CD4-positive, alpha-beta memory T cell (primary cell): Measurements from ENCODE around the gene IL36B. TPM values are rescaled to one million over a fixed set of nuclear protein-coding genes. Genes with fewer than 3 reads are reported as not detected.

ENCODE experiments used
- CTCF ChIA-PET: fragments of 350-600 bp; sonication (Branson Sonifier 250); formaldehyde crosslinking; loops from one replicate; lab custom pipeline; 2021; ENCODE audit warnings: inconsistent platforms; ENCODE audit not compliant: partially characterized antibody; lab: Charles Lee
- POLR2A ChIA-PET: fragments of 350-600 bp; sonication (Branson Sonifier 250); formaldehyde crosslinking; loops from one replicate; lab custom pipeline; 2021; ENCODE audit not compliant: partially characterized antibody; lab: Charles Lee
- DNase-seq, 5 donors: peaks; one replicate each; pipeline versions ENCODE4 v3.0.0 to v3.0.0-alpha.2; 2020 to 2022; ENCODE audit warnings: mixed read lengths in 1 of 5
- H3K27ac ChIP-seq: one replicate; pipeline ENCODE4 v1.7.0; 2013; ENCODE audit warnings: low read depth, low read length
- H3K27me3 ChIP-seq: 2 replicates; pipeline ENCODE4 v1.7.0; 2013; ENCODE audit warnings: mild to moderate bottlenecking, low read length, moderate library complexity; ENCODE audit not compliant: insufficient read depth
- H3K36me3 ChIP-seq: 2 replicates; pipeline ENCODE4 v1.7.0; 2013; ENCODE audit warnings: mild to moderate bottlenecking, low read length, moderate library complexity; ENCODE audit not compliant: insufficient read depth
- H3K4me1 ChIP-seq: 2 replicates; pipeline ENCODE4 v1.7.0; 2013; ENCODE audit warnings: mild to moderate bottlenecking, low read length, moderate library complexity; ENCODE audit not compliant: insufficient read depth
- H3K4me3 ChIP-seq, 2 donors: one replicate each; pipeline ENCODE4 v1.7.0; 2013; ENCODE audit warnings: low read length in 2 of 2, mild to moderate bottlenecking in 1 of 2
- H3K9me3 ChIP-seq, 2 donors: one replicate each; pipeline ENCODE4 v1.7.0; 2013; ENCODE audit warnings: low read length in 2 of 2, control low read depth in 1 of 2; ENCODE audit not compliant: control insufficient read depth in 1 of 2
- H3K27ac Mint-ChIP-seq, 7 donors: one replicate each; pipeline ENCODE4 v1.8.0; 2020 to 2021; ENCODE audit warnings: mixed read lengths in 7 of 7, mild to moderate bottlenecking in 6 of 7, inconsistent platforms in 3 of 7, moderate library complexity in 3 of 7
- H3K27me3 Mint-ChIP-seq, 2 donors: one replicate each; pipeline ENCODE4 v1.8.0; 2020 to 2021; ENCODE audit warnings: mixed read lengths in 2 of 2
- H3K36me3 Mint-ChIP-seq, 2 donors: one replicate each; pipeline ENCODE4 v1.8.0; 2020 to 2021; ENCODE audit warnings: mixed read lengths in 2 of 2, inconsistent platforms in 1 of 2, mild to moderate bottlenecking in 1 of 2
- H3K4me1 Mint-ChIP-seq, 4 donors: one replicate each; pipeline ENCODE4 v1.8.0; 2020 to 2021; ENCODE audit warnings: mixed read lengths in 4 of 4, mild to moderate bottlenecking in 1 of 4
- H3K4me3 Mint-ChIP-seq, 8 donors: one replicate each; pipeline ENCODE4 v1.8.0; 2020 to 2021; ENCODE audit warnings: mixed read lengths in 8 of 8, mild to moderate bottlenecking in 7 of 8, moderate library complexity in 6 of 8, inconsistent platforms in 3 of 8
- H3K9me3 Mint-ChIP-seq, 8 donors: one replicate each; pipeline ENCODE4 v1.8.0; 2020 to 2021; ENCODE audit warnings: mixed read lengths in 8 of 8, mild to moderate bottlenecking in 5 of 8, inconsistent platforms in 3 of 8, moderate library complexity in 1 of 8
- intact Hi-C: fragments of 100-400 bp; cut with micrococcal nuclease; formaldehyde crosslinking; loops from one replicate; pipeline ENCODE4 v1.15.1; 2023
- polyA plus RNA-seq, 2 donors: library from polyadenylated mRNA; unstranded; fragments of 300-500 nt; fragmentation: Illumina TruSeq; gene quantifications; one replicate each; pipeline ENCODE4 v1.2.3, GENCODE V29; 2021
- total RNA-seq, 2 experiments: library from RNA; stranded (reverse); gene quantifications; one replicate each; pipeline ENCODE4 v1.2.3, GENCODE V29; 2021

Gene IL36B
- total and polyA plus RNA-seq, 4 experiments from 2014 or later: not detected

GRCh38 chr2:112989611-112990010 is 63.1 kb downstream of the IL36B start:
- DNase-seq: no peak
- H3K9me3 ChIP-seq: no peaks in the 10 kb centered on the region
- H3K4me1 ChIP-seq: peaks cover 21% of the 10 kb centered on the region
- no peak overlapping the region for H3K27ac ChIP-seq
- H3K36me3 Mint-ChIP-seq: peaks cover 6 to 10% of the 10 kb centered on the region in 2 donors
- H3K27me3 Mint-ChIP-seq: no peaks in the 10 kb centered on the region
- peaks cover 0 to 47% (median 38%) of the 10 kb centered on the region in 8 donors for H3K9me3 Mint-ChIP-seq
- H3K27ac Mint-ChIP-seq: no peak overlapping the region
- CTCF ChIA-PET: no interaction called here
- H3K4me3 ChIP-seq: no peak overlapping the region
- intact Hi-C loops: no loop called here
- peaks cover 12 to 23% (median 19%) of the 10 kb centered on the region in 4 donors for H3K4me1 Mint-ChIP-seq
- H3K27me3 ChIP-seq: no peaks in the 10 kb centered on the region
- POLR2A ChIA-PET: no interaction called here
- H3K4me3 Mint-ChIP-seq: no peak overlapping the region
- no peaks in the 10 kb centered on the region for H3K36me3 ChIP-seq

DNA sequence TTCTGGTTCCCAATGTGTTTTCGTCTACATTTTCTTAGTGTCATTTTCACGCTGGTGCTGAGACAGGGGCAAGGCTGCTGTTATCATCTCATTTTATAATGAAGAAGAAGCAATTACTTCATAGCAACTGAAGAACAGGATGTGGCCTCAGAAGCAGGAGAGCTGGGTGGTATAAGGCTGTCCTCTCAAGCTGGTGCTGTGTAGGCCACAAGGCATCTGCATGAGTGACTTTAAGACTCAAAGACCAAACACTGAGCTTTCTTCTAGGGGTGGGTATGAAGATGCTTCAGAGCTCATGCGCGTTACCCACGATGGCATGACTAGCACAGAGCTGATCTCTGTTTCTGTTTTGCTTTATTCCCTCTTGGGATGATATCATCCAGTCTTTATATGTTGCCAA is 67.6 kb downstream of the IL36B start:
- Histone ChIP-seq H3K27ac (no peak overlapping the region), H3K36me3 (no peaks in the 10 kb centered on the region), H3K4me3 (no peak overlapping the region), H3K9me3 (no peaks in the 10 kb centered on the region), H3K4me1 (peaks cover 18% of the 10 kb centered on the region), H3K27me3 (no peaks in the 10 kb centered on the region)
- Mint-ChIP-seq H3K36me3 (peaks cover 0 to 4% of the 10 kb centered on the region in 2 donors), H3K27me3 (no peaks in the 10 kb centered on the region), H3K4me3 (no peak overlapping the region), H3K4me1 (peaks cover 15 to 21% (median 19%) of the 10 kb centered on the region in 4 donors), H3K9me3 (peaks cover 0 to 14% (median 11%) of the 10 kb centered on the region in 8 donors), H3K27ac (peak overlapping the region in 5 of 7 donors; percentile 4 to 71 (median 26))
- POLR2A ChIA-PET: interaction anchor here (0.9 to 1.1 kb wide), 3 partner anchors 9 to 12 kb away, joined by 3 to 4 read pairs (median 3); no protein-coding TSS in a partner anchor
- peak in 4 of 5 donors; percentile 9 to 30 (median 18) for DNase-seq
- CTCF ChIA-PET: interaction anchor here (1.5 to 1.6 kb wide), 2 partner anchors 10 to 152 kb away, joined by 3 to 10 read pairs; no protein-coding TSS in a partner anchor
- intact Hi-C loops: loop anchor here (1.0 kb wide), 1 partner anchor 10 kb away; no protein-coding TSS in a partner anchor

DNA sequence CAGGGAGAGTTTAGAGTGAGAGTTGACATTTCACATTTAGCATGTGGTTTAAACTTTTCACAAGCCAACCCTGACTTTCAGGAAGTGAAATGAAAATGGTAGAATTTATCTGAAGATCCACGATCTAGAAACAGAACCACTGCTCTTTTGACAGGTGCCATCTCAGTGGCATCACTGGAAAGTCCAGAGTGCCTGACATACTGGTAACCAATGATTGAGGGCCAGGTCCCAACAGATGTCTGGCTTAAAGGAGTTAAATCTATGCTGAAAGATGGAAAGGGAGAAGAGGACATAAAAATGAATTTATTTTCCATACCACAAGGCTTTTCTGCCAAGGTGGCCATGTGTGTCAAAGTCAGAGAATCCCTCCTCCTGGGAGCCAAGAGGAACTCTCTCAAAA is 72.1 kb downstream of the IL36B start:
- POLR2A ChIA-PET: no interaction called here
- no peak for DNase-seq
- Histone ChIP-seq H3K9me3 (no peaks in the 10 kb centered on the region), H3K4me1 (peaks cover 19% of the 10 kb centered on the region), H3K36me3 (no peaks in the 10 kb centered on the region), H3K4me3 (no peak overlapping the region), H3K27me3 (no peaks in the 10 kb centered on the region), H3K27ac (no peak overlapping the region)
- intact Hi-C loops: no loop called here
- CTCF ChIA-PET: no interaction called here
- Mint-ChIP-seq H3K27ac (peak overlapping the region in 1 of 7 donors; percentile 20), H3K36me3 (no peaks in the 10 kb centered on the region), H3K4me1 (peaks cover 19 to 28% (median 23%) of the 10 kb centered on the region in 4 donors), H3K27me3 (peaks cover 5% of the 10 kb centered on the region in 2 donors), H3K9me3 (no peaks in the 10 kb centered on the region), H3K4me3 (no peak overlapping the region)

GRCh38 chr2:112979731-112980130 is 72.9 kb downstream of the IL36B start:
- H3K27me3 ChIP-seq: no peaks in the 10 kb centered on the region
- ChIA-PET CTCF (interaction anchor here (0.9 kb wide), 1 partner anchor 38 kb away, joined by 3 read pairs; no protein-coding TSS in a partner anchor), POLR2A (no interaction called here)
- intact Hi-C loops: no loop called here
- no peaks in the 10 kb centered on the region for H3K9me3 Mint-ChIP-seq
- H3K27me3 Mint-ChIP-seq: peaks cover 5 to 6% of the 10 kb centered on the region in 2 donors
- DNase-seq: no peak
- H3K27ac Mint-ChIP-seq: no peak overlapping the region
- H3K4me1 Mint-ChIP-seq: peaks cover 13 to 22% (median 18%) of the 10 kb centered on the region in 4 donors
- no peaks in the 10 kb centered on the region for H3K36me3 Mint-ChIP-seq
- peaks cover 12% of the 10 kb centered on the region for H3K4me1 ChIP-seq
- H3K36me3 ChIP-seq: no peaks in the 10 kb centered on the region
- no peak overlapping the region for H3K4me3 Mint-ChIP-seq
- no peak overlapping the region for H3K27ac ChIP-seq
- H3K9me3 ChIP-seq: no peaks in the 10 kb centered on the region
- no peak overlapping the region for H3K4me3 ChIP-seq

DNA sequence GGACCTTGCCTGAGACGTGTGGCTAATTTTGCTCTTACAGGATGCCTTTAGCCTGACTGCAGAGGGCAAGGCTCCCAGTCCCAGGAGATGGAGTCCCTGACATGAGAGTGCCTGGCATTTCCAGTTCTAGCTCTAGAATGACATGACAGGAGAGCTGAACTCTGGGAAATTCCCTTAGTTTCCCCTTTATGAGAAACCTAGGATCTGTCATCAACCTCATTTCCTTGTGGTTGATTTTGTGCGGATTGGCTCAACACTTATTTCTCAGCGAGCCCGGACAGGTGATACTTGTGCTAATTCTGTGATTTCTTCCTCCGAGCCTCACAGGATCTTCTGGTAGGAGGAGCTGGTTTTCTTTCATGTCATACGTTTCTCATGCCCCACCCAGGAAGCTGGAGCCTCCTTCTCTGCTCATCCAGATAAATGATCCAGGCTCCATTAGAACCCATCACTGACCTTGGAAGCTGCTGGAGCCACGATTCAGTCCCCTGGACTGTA is 75.1 kb downstream of the IL36B start, which contains the start of gene IL36G:
TSS of gene IL36G (plus strand) at position 448 of the 498 bp plus-strand sequence. CDS start 633 bp downstream, outside the sequence.
- Mint-ChIP-seq H3K27me3 (peaks cover 5 to 9% of the 10 kb centered on the region in 2 donors), H3K4me3 (no peak within 1 kb of the TSS), H3K27ac (no peak within 1 kb of the TSS), H3K36me3 (no peaks in the 10 kb centered on the region), H3K9me3 (no peaks in the 10 kb centered on the region), H3K4me1 (peaks cover 11 to 19% (median 16%) of the 10 kb centered on the region in 4 donors)
- Histone ChIP-seq H3K4me3 (no peak within 1 kb of the TSS), H3K36me3 (no peaks in the 10 kb centered on the region), H3K9me3 (no peaks in the 10 kb centered on the region), H3K27ac (no peak within 1 kb of the TSS), H3K27me3 (no peaks in the 10 kb centered on the region), H3K4me1 (peaks cover 11% of the 10 kb centered on the region)
- CTCF ChIA-PET: interaction anchor here (1.0 kb wide), 2 partner anchors 22 to 103 kb away, joined by 3 to 4 read pairs; no protein-coding TSS in a partner anchor
- POLR2A ChIA-PET: no interaction called here
- intact Hi-C loops: no loop called here
- DNase-seq: no peak

Other genes with a start within 250 kb of the IL36B start
- 1 to 10 TPM in 1 of 2 experiments, under 1 TPM in 1; 0.81 to 1.3 TPM for gene IL1B, start 216.1 kb downstream of the IL36B start, total RNA-seq
- gene IL1B, start 216.1 kb downstream of the IL36B start, polyA plus RNA-seq: not detected
- not detected for gene IL37, start 141.7 kb downstream of the IL36B start, total RNA-seq
- not detected for gene IL37, start 141.7 kb downstream of the IL36B start, polyA plus RNA-seq
- not detected for gene IL36G, start 74.9 kb downstream of the IL36B start, total RNA-seq
- gene IL36G, start 74.9 kb downstream of the IL36B start, polyA plus RNA-seq: not detected
- gene IL36A, start 47.4 kb downstream of the IL36B start, total RNA-seq: not detected
- under 1 TPM in 1 of 2 donors, not detected in 1; 0.56 TPM for gene IL36A, start 47.4 kb downstream of the IL36B start, polyA plus RNA-seq
- not detected for gene IL36RN, start 6.3 kb upstream of the IL36B start, total RNA-seq
- gene IL36RN, start 6.3 kb upstream of the IL36B start, polyA plus RNA-seq: not detected
- not detected for gene IL1F10, start 15.1 kb upstream of the IL36B start, total RNA-seq
- gene IL1F10, start 15.1 kb upstream of the IL36B start, polyA plus RNA-seq: not detected
- gene IL1RN, start 74.7 kb upstream of the IL36B start, total RNA-seq: 1 to 10 TPM; 2.4 TPM
- not detected for gene IL1RN, start 74.7 kb upstream of the IL36B start, polyA plus RNA-seq
- gene PSD4, start 121.1 kb upstream of the IL36B start, total RNA-seq: 100 to 1,000 TPM in 1 of 2 experiments, 10 to 100 TPM in 1; 100.0 to 101 TPM
- gene PSD4, start 121.1 kb upstream of the IL36B start, polyA plus RNA-seq: 10 to 100 TPM; 11.9 to 32.8 TPM
- gene PAX8, start 226.1 kb upstream of the IL36B start, total RNA-seq: 1 to 10 TPM; 1.7 to 2.3 TPM
- under 1 TPM; 0.19 to 0.80 TPM for gene PAX8, start 226.1 kb upstream of the IL36B start, polyA plus RNA-seq